SK-N-SH treated with all-trans-retinoic acid at 6 μM for 48 hours (cell line): ENCODE results near the gene TMEM11.

Source experiments
- ATAC-seq: fragments of 200-7000 bp; cut with Tn5 transposase; 3 replicates; pipeline ENCODE4 v1.9.1; 2020; ENCODE audit warnings: mild to moderate bottlenecking, moderate library complexity
- ARNTL ChIP-seq: fragments of 450-650 bp; formaldehyde crosslinking; IDR thresholded peaks from 2 replicates; pipeline ENCODE4 v1.5.0; 2020; ENCODE audit warnings: low read depth, mild to moderate bottlenecking, moderate library complexity, borderline replicate concordance
- BACH2 ChIP-seq: fragments of 250-450 bp; sonication (Bioruptor Pico); IDR thresholded peaks from 2 replicates; pipeline ENCODE4 v1.9.0; 2021; ENCODE audit warnings: mild to moderate bottlenecking, borderline replicate concordance
- CREB5 ChIP-seq: fragments of 250-450 bp; sonication (Bioruptor Pico); IDR thresholded peaks from 2 replicates; pipeline ENCODE4 v1.5.1; 2020; ENCODE audit warnings: low read depth, mild to moderate bottlenecking, moderate library complexity
- CSDC2 ChIP-seq: fragments of 250-450 bp; sonication (Bioruptor Pico); IDR thresholded peaks from 2 replicates; pipeline ENCODE4 v1.5.0; 2020; ENCODE audit warnings: mild to moderate bottlenecking, moderate library complexity
- ESRRG ChIP-seq: fragments of 250-450 bp; sonication (Bioruptor Pico); IDR thresholded peaks from 2 replicates; pipeline ENCODE4 v1.6.1; 2021; ENCODE audit warnings: mild to moderate bottlenecking
- GLIS3 ChIP-seq: fragments of 250-450 bp; sonication (Bioruptor Pico); IDR thresholded peaks from 2 replicates; pipeline ENCODE4 v1.5.0; 2020; ENCODE audit warnings: mild to moderate bottlenecking, moderate library complexity
- OSR1 ChIP-seq: fragments of 250-450 bp; sonication (Bioruptor Pico); IDR thresholded peaks from 2 replicates; pipeline ENCODE4 v1.8.0; 2022; ENCODE audit warnings: moderate library complexity, mild to moderate bottlenecking, inconsistent platforms
- PATZ1 ChIP-seq: fragments of 250-450 bp; sonication (Bioruptor Pico); IDR thresholded peaks from 2 replicates; pipeline ENCODE4 v1.8.0; 2020; ENCODE audit warnings: mild to moderate bottlenecking, moderate library complexity, borderline replicate concordance
- POU6F1 ChIP-seq: fragments of 250-450 bp; sonication (Bioruptor Pico); IDR thresholded peaks from 2 replicates; pipeline ENCODE4 v1.8.0; 2021; ENCODE audit warnings: low read depth, mild to moderate bottlenecking, moderate library complexity, borderline replicate concordance
- PPARA ChIP-seq: fragments of 250-450 bp; sonication (Bioruptor Pico); IDR thresholded peaks from 2 replicates; pipeline ENCODE4 v1.5.0; 2020; ENCODE audit warnings: mild to moderate bottlenecking, borderline replicate concordance
- RARB ChIP-seq: fragments of 250-450 bp; sonication (Bioruptor Pico); IDR thresholded peaks from 2 replicates; pipeline ENCODE4 v1.8.0; 2021; ENCODE audit warnings: mild to moderate bottlenecking, moderate library complexity
- TCF4 ChIP-seq: fragments of 250-450 bp; sonication (Bioruptor Pico); IDR thresholded peaks from 2 replicates; pipeline ENCODE4 v1.8.0; 2021; ENCODE audit warnings: mild to moderate bottlenecking, moderate library complexity, borderline replicate concordance
- TOX ChIP-seq: fragments of 250-450 bp; sonication (Bioruptor Pico); IDR thresholded peaks from 2 replicates; pipeline ENCODE4 v1.8.0; 2021; ENCODE audit warnings: mild to moderate bottlenecking, moderate library complexity, borderline replicate concordance
- TSHZ2 ChIP-seq: fragments of 250-450 bp; sonication (Bioruptor Pico); IDR thresholded peaks from 2 replicates; pipeline ENCODE4 v1.5.0; 2020; ENCODE audit warnings: mild to moderate bottlenecking, moderate library complexity
- ZC3H10 ChIP-seq: fragments of 250-450 bp; sonication (Bioruptor Pico); IDR thresholded peaks from 2 replicates; pipeline ENCODE4 v1.5.1; 2021; ENCODE audit warnings: mild to moderate bottlenecking, moderate library complexity
- ZFP3 ChIP-seq: fragments of 250-450 bp; sonication (Bioruptor Pico); IDR thresholded peaks from 2 replicates; pipeline ENCODE4 v1.5.0; 2020; ENCODE audit warnings: mild to moderate bottlenecking, moderate library complexity
- ZFP30 ChIP-seq: fragments of 450-650 bp; formaldehyde crosslinking; IDR thresholded peaks from 2 replicates; pipeline ENCODE4 v1.5.0; 2022; ENCODE audit warnings: mild to moderate bottlenecking, moderate library complexity
- ZNF565 ChIP-seq: fragments of 450-650 bp; formaldehyde crosslinking; conservative IDR thresholded peaks from 2 replicates; pipeline ENCODE4 v1.5.0; 2020; ENCODE audit warnings: low read depth, mild to moderate bottlenecking, moderate library complexity
- ZNF70 ChIP-seq: fragments of 450-650 bp; formaldehyde crosslinking; IDR thresholded peaks from 2 replicates; pipeline ENCODE4 v1.5.0; 2020; ENCODE audit warnings: mild to moderate bottlenecking, moderate library complexity
- ZNF8 ChIP-seq: fragments of 450-650 bp; formaldehyde crosslinking; IDR thresholded peaks from 2 replicates; pipeline ENCODE4 v1.5.0; 2020; ENCODE audit warnings: mild to moderate bottlenecking, moderate library complexity

Gene TMEM11

GRCh38 chr17:21217346-21217745 lies 3.4 kb upstream of the TMEM11 start (continued):
- TF ChIP-seq TSHZ2 (CRISPR knock-in tag) = no peak
- TF ChIP-seq TOX = no peak
- TF ChIP-seq ZNF8 = no peak
- TF ChIP-seq PPARA = no peak

GRCh38 chr17:21215935-21216334 lies 2.0 kb upstream of the TMEM11 start:
- ATAC-seq = no peak
- TF ChIP-seq TOX (no peak), GLIS3 (CRISPR knock-in tag) (no peak), BACH2 (CRISPR knock-in tag) (no peak), POU6F1 (CRISPR knock-in tag) (no peak), CREB5 (CRISPR knock-in tag) (no peak), ZNF8 (no peak), ZFP3 (CRISPR knock-in tag) (no peak), ZNF565 (CRISPR knock-in tag) (no peak), OSR1 (CRISPR knock-in tag) (no peak), TSHZ2 (CRISPR knock-in tag) (no peak), TCF4 (CRISPR knock-in tag) (no peak), RARB (CRISPR knock-in tag) (no peak), PATZ1 (no peak), ZNF70 (CRISPR knock-in tag) (no peak), ARNTL (CRISPR knock-in tag) (no peak), CSDC2 (CRISPR knock-in tag) (no peak)

- peak; percentile 16 for ATAC-seq
- TF ChIP-seq GLIS3 (CRISPR knock-in tag) = no peak
- TF ChIP-seq ZFP30 (CRISPR knock-in tag) = no peak
- TF ChIP-seq CSDC2 (CRISPR knock-in tag) = no peak
- no peak for TF ChIP-seq ESRRG
- no peak for TF ChIP-seq ZNF8
- no peak for TF ChIP-seq PPARA
- TF ChIP-seq ZNF70 (CRISPR knock-in tag) = no peak
- no peak for TF ChIP-seq POU6F1 (CRISPR knock-in tag)
- no peak for TF ChIP-seq ZC3H10 (CRISPR knock-in tag)
- TF ChIP-seq, all 23 proteins: peak for 0
These were observed 998 bp upstream of the TMEM11 start for GRCh38 chr17:21214777-21215541.
